NOMO-1 (cell line): ENCODE results near the gene PELI2.
A peak's percentile ranks its signal among the peaks of the same experiment; 100 is the strongest.

ENCODE experiments used
- DNase-seq, 2 experiments: peaks; one replicate each; lab custom pipeline; 2025; ENCODE audit not compliant: unreplicated experiment in 2 of 2; lab: John Stamatoyannopoulos, UW

Gene PELI2

DNA sequence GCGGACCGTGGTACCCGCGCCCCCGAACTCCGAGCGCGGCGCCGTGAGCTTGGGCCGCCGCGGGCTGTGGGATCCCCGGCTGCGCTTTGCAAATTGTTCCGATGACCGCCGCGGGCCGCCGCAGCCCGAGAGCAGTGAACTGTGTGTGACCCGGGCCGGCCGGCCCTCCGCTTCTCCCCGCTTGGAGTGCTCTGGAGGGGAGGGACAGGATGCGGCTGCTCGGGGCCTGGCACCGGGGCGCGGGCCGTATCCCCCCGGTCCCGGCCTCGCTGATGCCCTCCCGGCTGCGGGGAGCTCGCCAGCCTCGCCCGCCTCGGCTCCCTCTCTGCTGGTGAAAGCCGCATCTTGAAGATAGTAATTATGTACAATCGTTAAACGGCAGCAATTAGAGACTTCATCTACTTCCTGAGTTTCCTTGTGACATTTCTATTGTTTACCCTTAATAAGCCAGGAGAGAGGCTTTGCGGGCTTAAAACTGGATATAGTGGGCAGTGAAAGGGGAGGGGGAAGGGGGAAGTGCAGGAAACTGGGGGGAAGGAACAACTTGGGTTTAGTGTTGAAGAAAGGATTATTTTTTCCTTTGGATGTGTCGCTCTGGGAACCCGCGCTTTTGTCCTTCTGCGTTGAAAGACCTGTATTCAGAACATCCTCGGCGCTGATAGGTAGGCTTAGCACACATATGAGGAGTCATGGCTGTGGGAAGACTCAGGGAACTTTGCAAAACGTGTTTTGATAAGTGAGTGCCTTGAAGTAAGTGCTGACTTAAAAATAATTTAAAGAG is 1.2 kb downstream of the PELI2 start:
- peak; percentile 50 to 63 for DNase-seq

DNA sequence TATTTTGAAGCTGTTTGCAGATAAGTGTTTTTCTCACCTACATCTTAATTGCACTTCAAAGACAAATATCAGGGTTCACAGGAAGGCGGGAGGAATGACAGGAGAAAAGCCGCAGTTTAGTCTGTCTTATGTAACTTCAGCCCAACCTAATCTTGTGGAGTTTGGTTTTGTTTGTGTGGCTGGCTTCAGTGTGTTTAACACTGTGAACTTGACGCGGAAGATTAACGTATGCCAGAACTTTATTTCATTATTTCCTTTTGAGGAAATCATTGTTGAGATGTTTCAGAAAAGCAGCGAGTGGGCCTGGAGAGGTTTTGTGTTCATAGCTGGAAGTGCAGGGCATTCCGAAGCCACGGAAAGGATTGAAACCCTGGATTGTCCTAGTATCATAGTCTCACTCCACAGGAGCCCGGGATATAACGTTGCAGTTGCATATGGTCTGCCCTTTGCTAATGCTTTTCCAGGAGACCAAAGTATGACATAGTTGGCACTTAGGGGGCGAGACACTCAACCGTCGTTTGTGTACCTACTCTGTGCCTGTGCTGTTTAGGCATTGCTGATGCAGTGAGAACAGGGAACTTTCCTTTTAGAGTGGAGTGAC is 2.0 kb downstream of the PELI2 start:
- peak in 1 of 2 experiments; percentile 16 for DNase-seq

DNA sequence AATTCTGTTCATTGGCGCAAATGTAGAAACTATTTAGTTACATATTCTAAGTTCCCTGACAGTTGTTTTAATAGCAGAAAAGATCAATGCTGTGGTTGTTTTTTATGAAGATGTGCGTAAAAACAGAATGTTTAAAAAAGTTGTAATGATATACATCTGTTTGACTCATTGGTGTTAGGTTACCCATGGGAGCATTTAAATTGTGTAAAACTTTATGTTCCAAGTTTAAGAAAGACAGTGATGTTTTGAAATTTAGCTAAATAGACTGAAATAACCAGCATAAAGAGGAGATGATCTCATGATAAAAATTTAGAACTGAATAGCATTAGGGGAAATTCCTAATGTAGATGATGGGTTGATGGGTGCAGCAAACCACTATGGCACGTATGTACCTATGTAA is 3.6 kb downstream of the PELI2 start:
- DNase-seq = no peak

DNA sequence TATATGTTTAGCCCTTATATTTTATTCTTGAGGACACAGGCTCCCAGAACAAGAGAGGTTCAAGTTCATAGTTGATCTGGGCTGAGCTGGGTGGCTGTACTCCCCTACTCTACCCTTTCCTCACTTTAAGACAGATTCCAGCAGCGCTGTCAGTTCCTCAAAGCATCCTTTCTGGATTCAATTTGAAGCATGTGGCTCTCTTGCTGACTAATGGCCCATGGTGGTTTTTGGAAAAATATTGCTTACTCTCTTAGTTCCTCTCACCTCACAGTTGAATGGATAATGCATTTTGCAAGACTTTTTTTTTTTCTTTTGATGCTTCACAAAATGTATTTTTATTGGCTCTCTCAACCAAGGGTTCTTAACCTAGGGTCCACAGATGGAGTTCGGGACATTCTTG is 4.1 kb downstream of the PELI2 start:
- DNase-seq = no peak

DNA sequence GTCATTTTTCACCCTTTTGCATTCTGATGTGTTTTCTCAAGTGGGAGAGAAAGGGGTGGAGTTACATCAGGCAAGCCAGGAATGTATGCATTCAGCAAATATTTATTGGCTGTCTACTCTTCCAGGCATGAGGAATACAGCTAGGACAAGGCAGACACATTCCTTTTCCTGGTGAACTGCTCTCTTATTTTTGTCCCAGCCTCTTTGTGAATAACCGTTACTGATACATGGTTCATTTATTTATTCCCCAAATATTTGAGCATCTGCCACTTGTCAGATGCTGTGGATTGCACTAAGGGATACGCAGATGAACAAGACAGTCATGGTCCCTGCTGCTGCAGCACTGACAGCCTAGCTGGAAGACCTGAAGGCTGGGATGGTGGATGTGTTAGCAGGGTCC is 6.1 kb downstream of the PELI2 start:
- DNase-seq = no peak

DNA sequence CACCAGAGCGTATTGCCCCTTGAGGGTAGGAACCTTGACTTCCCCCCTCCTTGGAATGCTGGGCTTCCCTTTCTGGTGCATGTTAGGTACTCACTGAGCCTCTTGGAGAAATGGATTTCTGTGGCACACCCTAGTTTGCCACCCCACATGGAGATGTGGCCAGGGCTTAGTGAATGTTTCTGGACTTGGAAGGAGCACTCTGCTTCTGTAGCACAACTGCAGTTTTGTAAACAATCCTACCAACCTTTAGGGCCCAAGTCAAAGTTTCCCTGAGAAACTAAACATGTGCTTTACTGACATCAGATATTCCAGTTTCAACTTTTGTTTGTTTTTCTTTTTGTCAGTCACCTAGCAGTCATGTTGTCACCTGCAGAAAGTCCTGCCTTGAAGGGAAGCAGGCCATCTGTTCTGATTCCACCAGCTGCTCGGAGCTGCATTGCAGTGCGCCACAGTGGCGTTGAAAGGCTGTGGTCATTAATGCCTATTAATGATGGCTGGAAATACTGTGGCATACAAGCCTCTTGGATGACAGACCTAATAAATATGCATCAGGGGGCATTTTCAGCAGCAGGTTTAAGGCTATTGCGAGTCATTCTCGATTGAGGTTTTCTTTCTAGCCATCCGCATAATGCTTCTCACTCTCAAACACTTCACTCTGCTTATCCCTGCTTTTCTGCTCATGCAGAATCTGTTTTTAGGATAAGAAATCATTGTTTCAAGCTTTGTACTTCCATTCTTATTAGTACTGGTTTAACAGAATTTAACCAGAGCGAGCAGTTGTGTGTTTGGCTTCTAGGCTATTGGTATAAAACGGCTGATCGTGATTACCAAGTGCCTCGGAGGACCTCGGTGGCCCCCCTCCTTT is 7.8 kb downstream of the PELI2 start:
- no peak for DNase-seq

DNA sequence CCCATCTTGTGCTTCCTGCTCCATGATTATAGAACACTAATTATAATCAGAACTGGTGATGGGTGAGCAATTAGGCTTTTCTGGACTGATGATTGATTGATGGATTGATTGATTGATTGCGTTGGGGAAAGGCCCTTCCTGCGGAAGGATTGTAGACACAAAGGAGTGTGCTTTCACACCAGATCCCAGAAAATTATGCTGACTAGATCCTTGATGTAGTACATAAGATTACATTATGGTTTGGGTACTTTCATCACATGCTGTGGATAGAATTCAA is 8.4 kb downstream of the PELI2 start:
- no peak for DNase-seq

DNA sequence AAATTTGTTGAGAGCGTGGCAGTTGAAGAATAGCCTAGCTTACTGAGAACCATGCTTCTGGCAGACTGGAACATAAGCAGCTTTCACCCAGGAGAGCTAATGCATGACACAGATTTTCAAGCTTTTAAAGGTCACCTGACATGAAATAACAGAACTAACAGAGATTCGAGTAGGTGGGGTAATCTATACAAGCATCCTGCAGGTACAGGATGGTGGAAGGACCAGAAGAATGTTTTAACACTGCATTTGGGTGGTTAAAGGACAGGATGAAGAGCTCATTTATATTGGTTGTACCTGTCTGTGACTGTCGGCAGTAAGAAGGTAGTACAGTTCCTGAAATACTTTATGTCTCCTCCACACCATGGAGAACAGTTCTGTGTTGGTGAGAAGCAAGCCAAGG is 8.9 kb downstream of the PELI2 start:
- DNase-seq = no peak

DNA sequence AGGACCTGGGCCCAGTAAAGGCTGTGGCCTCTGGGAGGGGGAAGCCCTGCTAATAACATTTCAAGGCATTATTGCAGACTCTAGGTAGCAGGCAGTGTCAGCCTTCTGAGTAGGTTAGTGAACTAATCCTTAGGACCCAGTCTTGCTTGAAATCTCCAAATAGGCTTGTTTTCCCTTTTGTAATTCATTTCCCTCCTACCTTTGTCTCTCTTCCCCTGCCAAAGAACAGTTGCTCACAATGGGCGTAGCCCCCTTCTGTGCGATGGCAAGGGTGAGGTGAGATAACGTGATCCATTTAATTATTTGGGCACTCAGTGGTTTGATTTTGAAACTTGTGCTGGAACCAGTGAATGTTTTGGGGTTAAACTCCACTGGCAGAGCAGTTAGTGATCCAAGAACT is 10.9 kb downstream of the PELI2 start:
- no peak for DNase-seq

DNA sequence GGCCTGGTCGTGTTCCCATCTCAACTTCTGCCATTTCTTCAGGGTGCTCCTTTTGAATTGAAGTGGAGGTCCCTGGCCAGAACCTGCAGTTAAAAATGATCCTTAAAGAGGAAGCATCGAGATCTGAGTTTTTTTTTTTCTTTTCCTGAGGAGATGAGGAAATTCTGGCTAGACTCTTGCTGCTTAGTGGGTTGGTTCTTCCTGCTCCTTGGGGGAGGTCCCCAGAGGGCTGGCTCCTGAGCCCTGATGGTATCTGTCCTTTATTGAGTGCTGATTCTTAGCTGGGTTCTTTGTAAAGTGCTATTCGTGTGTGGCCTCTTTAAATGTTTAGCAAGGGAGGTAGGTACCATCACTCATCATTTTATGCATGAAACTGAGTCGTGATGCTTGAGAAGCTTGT is 11.7 kb downstream of the PELI2 start:
- peak; percentile 63 to 65 for DNase-seq

DNA sequence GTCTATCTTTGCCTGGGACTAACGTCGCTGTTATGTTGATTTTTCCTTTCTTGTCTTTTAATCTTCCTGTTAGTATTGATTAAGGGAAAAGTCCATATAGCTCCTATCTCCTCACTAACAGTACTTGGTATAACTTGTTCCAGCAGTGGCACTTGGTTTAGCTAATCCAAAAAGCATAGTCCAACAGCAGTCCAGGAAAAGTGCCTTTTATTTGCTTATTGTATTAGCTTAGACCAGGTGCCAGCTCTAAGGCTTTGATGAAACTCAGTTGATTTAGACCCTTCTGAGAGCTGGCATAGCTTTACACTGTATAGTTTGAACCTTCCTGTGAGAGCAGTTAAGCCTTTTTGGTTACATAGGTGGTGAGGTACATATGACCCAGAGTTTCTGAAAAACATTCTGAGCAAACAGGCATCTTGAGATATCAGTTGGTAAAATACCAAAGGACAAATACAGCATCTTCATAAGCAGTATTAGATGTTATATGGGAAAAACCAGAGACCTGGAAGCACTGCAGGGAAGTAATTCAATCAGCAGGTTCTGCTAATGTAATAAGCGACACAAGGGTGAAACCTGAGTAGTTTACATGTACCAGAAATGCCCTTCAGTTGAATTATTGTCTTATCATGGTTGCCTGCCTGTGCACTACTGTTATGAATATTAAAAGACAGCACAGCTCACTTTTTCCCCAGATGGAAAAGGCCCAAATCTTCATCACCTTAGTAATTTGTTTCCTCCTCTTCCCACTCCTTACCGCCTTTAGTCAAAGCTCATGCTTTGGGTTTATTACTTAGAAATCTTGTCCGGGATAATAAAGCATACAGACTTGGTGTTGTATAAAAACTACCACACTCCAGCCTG is 13.0 kb downstream of the PELI2 start:
- no peak for DNase-seq

DNA sequence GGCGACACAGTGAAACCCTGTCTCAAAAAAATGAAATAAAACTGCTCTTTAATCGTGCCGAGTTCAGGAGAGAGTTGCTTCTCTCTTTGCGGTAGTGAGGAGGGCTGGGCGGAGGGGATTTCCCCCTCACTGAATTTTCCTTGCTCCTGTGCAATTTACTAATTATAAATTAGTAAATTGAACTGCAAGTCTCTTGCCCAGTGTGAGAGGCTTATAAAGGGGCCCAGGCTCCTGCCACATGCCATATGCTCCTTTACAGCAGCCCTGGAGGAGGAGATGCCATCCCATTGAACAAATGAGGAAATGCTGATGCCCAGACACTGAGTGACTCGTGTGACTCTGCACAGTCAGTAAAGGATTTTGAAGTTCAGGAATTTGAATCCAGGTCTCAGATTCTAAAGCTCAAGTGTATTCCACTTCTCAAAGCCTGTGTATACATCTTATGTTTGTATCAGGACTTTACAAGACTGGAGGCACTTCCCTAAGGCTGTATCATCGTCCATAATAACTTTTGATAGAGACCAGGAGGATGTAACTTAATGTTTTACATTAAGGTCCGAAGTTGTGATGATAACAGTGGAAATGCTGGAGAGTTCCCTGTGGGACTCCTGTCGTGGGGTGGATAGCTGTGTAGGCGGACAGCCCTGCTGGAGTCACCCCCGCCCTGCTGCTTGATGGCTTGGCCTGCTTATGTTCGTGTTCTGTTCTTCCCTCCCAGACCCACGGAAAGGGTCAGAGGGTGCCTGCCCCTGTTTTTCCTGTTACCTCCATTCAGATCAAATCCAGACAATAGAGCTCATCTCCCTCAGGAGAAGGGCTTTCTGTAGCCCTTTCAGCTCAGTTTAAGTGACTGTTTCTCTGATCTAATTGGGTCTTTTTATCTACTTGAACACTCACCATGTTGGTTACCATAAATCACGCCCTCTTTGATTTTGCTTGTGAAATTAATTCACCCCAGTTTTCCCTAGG is 13.9 kb downstream of the PELI2 start:
- no peak for DNase-seq

DNA sequence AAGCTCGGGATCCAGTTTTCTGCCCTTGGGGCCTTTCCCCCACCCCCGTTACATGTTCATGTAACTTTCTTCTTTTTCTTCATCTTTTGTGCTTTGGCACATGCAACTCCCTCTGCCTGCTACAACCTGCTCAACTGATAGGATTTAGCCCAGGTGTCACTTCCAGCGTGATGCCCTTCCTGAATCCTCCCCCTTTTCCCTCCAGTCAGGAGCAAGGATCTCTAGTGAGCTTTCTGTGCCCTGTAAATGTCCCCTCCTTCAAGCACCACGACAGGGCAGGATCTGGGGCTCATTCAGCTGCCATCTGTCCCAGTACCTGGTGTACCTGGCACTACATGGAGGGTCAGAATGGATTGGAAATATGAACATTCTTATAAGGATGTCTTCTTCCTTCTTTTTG is 15.3 kb downstream of the PELI2 start:
- no peak for DNase-seq

DNA sequence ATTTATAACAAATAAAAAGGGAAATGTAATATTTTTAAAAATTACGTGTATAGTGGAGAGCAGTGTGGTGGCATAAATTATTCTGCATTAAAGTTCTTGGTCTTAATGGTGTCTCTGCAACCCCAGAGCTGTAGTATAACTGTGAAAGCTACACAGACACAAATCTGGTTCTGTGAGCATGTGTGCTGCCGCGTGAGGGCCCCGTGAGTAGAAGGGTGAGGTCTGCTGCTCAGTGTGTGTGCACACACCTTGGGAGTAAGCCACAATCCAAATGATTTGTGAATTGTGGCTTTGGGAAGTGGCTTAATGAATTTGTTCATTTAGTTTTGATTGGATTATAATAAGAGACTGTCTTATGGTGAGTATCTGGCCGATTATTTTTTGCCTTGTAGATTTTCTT is 16.8 kb downstream of the PELI2 start:
- DNase-seq = no peak

DNA sequence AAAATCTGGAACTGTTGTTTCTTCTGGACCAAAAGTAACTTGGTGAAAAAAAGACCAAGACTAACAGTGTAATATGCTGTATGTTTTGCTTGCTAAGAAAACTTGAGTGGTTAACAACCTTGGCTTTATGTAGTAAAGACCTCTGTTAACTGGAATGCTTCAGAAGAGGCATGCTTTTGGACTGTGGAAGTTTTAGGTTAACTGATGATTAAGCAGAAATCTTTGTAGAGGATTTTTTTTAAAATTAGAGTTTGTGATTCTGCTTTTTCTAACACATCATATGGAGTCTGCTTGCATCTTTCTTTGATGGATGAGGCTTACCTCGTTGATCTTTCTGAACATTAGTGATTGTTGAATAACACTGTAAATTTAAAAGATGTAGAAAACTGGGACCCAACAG is 17.5 kb downstream of the PELI2 start:
- DNase-seq = no peak

DNA sequence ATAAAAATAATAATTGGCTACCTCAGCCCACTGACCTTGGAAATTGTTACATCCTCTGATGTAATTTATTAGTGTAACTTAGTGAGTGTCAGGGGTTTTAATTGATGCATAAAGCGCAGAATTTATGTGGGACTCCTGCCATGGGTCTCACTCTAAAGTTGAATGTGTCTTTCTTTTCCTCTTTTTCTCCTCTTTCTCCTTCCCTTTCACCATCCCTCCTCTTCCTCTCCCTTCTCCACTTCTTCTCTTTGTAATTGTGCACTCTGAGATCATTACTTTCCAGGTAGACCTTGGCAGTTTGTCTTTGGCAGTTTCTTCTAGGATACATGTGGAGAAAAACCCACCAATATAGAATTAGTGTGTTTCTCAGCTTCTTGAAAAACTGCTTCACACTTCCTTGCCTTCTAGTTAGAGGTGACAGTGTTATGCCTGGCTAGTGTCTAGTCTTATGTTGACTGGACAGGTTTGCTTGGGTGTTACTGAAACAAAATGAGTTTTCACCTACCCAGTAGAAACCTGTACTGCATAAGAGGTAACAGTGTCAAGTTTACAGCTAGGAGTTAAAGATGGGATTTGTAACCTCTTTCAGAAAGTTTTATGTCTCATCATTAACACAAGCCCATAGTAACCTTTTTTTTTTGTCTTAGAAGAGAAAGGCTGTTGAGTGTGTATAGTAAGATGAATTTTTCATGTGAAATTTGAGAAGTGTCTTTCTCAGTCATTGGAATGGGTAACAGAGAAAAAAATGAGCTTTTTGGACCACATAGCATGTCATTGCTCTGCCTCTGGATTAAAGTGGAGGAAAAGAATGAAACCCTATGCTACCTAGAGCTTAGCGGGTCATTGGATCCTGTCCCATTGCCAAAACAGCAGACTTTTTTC is 18.6 kb downstream of the PELI2 start:
- DNase-seq = no peak

DNA sequence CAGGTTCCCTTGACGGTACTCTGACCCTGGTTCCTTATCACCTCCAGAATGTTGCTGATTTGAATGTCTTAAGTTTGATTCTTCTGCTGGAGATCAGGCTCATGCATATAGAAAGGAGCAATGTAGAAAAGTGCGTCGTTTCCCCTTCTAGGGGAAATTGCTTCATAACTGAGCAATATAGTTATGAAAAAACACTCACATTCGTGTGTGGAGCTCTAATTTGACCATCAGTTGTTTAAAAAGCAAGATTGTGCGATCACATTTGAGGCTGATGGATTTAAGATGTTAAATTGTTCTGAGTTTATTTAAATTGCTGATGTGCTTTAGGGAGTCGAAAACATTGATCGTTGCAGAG is 19.2 kb downstream of the PELI2 start:
- peak; percentile 18 to 80 for DNase-seq

DNA sequence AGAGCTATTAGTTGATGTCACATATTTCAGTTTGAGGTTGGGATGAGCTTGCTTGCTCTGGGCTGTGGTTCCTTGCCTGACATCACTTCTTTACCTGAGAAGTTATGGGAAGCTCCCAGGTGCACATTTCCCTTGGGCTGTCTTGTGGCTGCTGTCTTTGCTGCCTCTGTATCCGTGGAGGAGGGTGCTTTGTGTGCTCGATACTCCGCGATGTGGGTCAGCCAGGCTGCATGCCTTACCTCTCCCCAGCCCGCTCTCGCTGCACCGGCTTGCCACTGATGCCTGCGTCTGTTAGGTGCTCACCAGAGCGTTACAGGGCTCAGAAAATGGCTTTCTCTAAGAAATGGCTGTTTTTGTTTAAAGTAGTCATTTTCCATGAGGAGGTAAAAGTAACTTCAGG is 19.6 kb downstream of the PELI2 start:
- no peak for DNase-seq

DNA sequence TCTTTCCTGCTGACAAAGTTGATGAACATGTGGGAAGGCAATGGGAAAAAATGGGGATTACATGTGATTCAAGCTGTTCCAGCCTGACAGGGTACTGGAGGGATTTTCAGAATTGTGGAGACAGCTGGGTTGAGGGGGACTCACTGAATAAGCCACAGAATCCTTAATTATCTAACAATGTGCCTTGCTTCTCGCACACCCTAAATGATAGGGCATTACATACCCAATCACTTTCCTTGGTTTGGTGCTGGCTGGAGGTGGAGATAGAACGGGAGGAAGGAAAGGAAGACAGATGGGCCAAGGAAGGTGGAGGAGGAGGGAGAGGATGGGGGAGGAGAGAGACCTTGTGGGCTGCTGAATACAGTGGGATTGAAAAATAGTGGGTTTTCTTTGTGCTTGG is 20.7 kb downstream of the PELI2 start:
- no peak for DNase-seq
